Astrocyte (in vitro differentiated cells and primary cell): ENCODE results near the gene SNAP47. TPM values are rescaled to one million over a fixed set of nuclear protein-coding genes. Genes with fewer than 3 reads are reported as not detected.
"Not testable (repeated sequence)": the region's sequence is repeated elsewhere in the genome, so short reads cannot be mapped to it uniquely, and the experiment has no call there.

Experiments
- DNase-seq: peaks from one replicate; pipeline ENCODE4 v3.0.0-alpha.2; 2010; ENCODE audit warnings: low read depth
- FAIRE-seq: peaks from 2 replicates; lab custom pipeline; 2011; peaks lifted over from hg19 to GRCh38; lab: Jason Lieb, UNC
- H2AFZ ChIP-seq: 2 replicates; pipeline ENCODE4 v1.6.0; 2012; ENCODE audit warnings: low read depth, low read length, inconsistent platforms
- H3K27ac ChIP-seq: 2 replicates; pipeline ENCODE4 v1.5.1; 2011; ENCODE audit warnings: low read depth, low read length, inconsistent platforms
- H3K27me3 ChIP-seq: 2 replicates; pipeline ENCODE4 v1.6.0; 2011; ENCODE audit warnings: low read length, inconsistent platforms; ENCODE audit not compliant: insufficient read depth
- H3K36me3 ChIP-seq: 2 replicates; pipeline ENCODE4 v1.5.1; 2011; ENCODE audit warnings: low read length, inconsistent platforms; ENCODE audit not compliant: insufficient read depth
- H3K4me1 ChIP-seq: 2 replicates; pipeline ENCODE4 v1.5.1; 2011; ENCODE audit warnings: low read length, inconsistent platforms; ENCODE audit not compliant: insufficient read depth
- H3K4me2 ChIP-seq: 2 replicates; pipeline ENCODE4 v1.6.0; 2012; ENCODE audit warnings: low read length, inconsistent platforms
- H3K4me3 ChIP-seq: 2 replicates; pipeline ENCODE4 v1.5.1; 2011; ENCODE audit warnings: low read depth, mild to moderate bottlenecking, low read length, inconsistent platforms; ENCODE audit not compliant: insufficient read depth
- H3K79me2 ChIP-seq: 2 replicates; pipeline ENCODE4 v1.6.0; 2012; ENCODE audit warnings: mild to moderate bottlenecking, low read length, inconsistent platforms; ENCODE audit not compliant: insufficient read depth
- H3K9ac ChIP-seq: 2 replicates; pipeline ENCODE4 v1.6.0; 2012; ENCODE audit warnings: mild to moderate bottlenecking, low read length, inconsistent platforms
- H3K9me3 ChIP-seq: 2 replicates; pipeline ENCODE4 v1.5.1; 2012; ENCODE audit warnings: low read depth, mild to moderate bottlenecking, low read length, inconsistent platforms; ENCODE audit not compliant: insufficient read depth
- H4K20me1 ChIP-seq: 2 replicates; pipeline ENCODE4 v1.6.0; 2012; ENCODE audit warnings: low read length, inconsistent platforms; ENCODE audit not compliant: insufficient read depth
- H3K27ac Mint-ChIP-seq: one replicate; pipeline ENCODE4 v1.8.0; 2021; ENCODE audit warnings: mild to moderate bottlenecking, mixed read lengths; ENCODE audit not compliant: unreplicated experiment
- H3K27me3 Mint-ChIP-seq: one replicate; pipeline ENCODE4 v1.8.0; 2021; ENCODE audit warnings: low read depth, mixed read lengths; ENCODE audit not compliant: unreplicated experiment
- H3K36me3 Mint-ChIP-seq: one replicate; pipeline ENCODE4 v1.8.0; 2021; ENCODE audit warnings: low read depth, mixed read lengths; ENCODE audit not compliant: unreplicated experiment
- H3K4me1 Mint-ChIP-seq: one replicate; pipeline ENCODE4 v1.8.0; 2021; ENCODE audit warnings: low read depth, mixed read lengths; ENCODE audit not compliant: unreplicated experiment
- H3K4me3 Mint-ChIP-seq: one replicate; pipeline ENCODE4 v1.8.0; 2021; ENCODE audit warnings: mild to moderate bottlenecking, moderate library complexity, mixed read lengths; ENCODE audit not compliant: unreplicated experiment
- H3K9me3 Mint-ChIP-seq: one replicate; pipeline ENCODE4 v1.8.0; 2021; ENCODE audit warnings: mild to moderate bottlenecking, mixed read lengths; ENCODE audit not compliant: unreplicated experiment
- CTCF ChIP-seq: IDR thresholded peaks from 2 replicates; pipeline ENCODE4 v1.5.1; 2011; ENCODE audit warnings: low read depth, mild to moderate bottlenecking, inconsistent platforms, low read length, moderate library complexity; ENCODE audit not compliant: insufficient read depth
- EZH2 ChIP-seq: IDR thresholded peaks from 2 replicates; pipeline ENCODE4 v1.6.1; 2012; ENCODE audit warnings: mild to moderate bottlenecking, low read length, inconsistent platforms; ENCODE audit not compliant: insufficient read depth
- total RNA-seq: library from RNA; stranded (reverse); gene quantifications from 2 replicates; pipeline ENCODE4 v1.2.1, GENCODE V29; 2021

SNAP47 gene
- total RNA-seq, 1 donor from 2014 or later: 31.9 TPM

DNA sequence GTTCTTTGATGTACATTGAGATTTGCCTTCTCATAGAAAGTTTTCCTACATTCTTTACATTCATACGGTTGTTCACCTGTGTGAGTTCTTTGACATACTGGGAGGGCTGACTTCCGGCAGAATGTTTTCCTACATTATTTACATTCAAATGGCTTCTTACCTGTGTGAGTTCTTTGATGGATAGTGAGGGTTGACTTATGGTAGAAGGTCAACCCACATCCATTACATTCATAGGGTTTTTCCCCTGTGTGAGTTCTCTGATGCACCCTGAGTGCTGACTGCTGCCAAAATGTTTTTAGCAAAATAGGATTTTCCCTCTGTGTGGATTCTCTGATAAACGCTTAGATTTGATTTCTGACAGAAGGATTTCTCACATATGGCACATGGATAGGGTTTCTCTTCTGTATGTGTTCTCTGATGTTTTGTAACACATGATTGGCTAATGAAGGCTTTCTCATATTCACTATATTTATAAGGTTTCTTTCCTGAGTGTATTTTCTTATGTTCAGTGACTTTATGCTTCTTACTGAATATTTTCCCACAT, 37.8 kb upstream of the SNAP47 start:
- FAIRE-seq (no peak), DNase-seq (no peak)
- Histone ChIP-seq H3K79me2 (no peaks in the 10 kb centered on the region), H3K27me3 (no peaks in the 10 kb centered on the region), H3K4me1 (no peaks in the 10 kb centered on the region), H4K20me1 (no peaks in the 10 kb centered on the region), H3K4me2 (no peak overlapping the region), H2AFZ (no peak overlapping the region), H3K9me3 (peaks cover 7% of the 10 kb centered on the region), H3K27ac (no peak overlapping the region), H3K36me3 (no peaks in the 10 kb centered on the region), H3K9ac (no peak overlapping the region), H3K4me3 (no peak overlapping the region)
- TF ChIP-seq EZH2: no peak
- TF ChIP-seq CTCF: no peak
- Mint-ChIP-seq H3K4me3 (no peak overlapping the region), H3K9me3 (peaks cover 46% of the 10 kb centered on the region), H3K27ac (no peak overlapping the region), H3K4me1 (no peaks in the 10 kb centered on the region), H3K36me3 (no peaks in the 10 kb centered on the region), H3K27me3 (no peaks in the 10 kb centered on the region)

DNA sequence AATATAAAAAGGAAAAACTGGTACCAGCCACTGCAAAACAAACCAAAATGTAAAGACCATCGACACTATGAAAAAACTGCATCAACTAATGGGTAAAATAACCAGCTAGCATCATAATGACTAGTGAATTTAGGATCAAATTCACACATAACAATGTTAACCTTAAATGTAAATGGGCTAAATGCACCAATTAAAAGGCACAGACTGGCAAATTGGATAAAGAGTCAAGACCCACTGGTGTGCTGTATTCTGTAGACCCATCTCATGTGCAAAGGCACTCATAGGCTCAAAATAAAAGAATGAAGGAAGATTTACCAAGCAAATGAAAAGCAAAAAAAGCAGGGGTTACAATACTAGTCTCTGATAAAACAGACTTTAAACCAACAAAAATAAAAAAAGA, 33.6 kb upstream of the SNAP47 start:
- not testable (repeated sequence) for H3K4me3 ChIP-seq, H4K20me1 ChIP-seq, FAIRE-seq, H2AFZ ChIP-seq, H3K9me3 ChIP-seq, H3K36me3 Mint-ChIP-seq, H3K79me2 ChIP-seq, H3K27ac Mint-ChIP-seq, H3K4me1 ChIP-seq, H3K27me3 ChIP-seq, H3K36me3 ChIP-seq, DNase-seq, H3K4me3 Mint-ChIP-seq, H3K27ac ChIP-seq, H3K27me3 Mint-ChIP-seq, H3K4me1 Mint-ChIP-seq, H3K4me2 ChIP-seq, H3K9ac ChIP-seq
- peaks cover 41% of the 10 kb centered on the region for H3K9me3 Mint-ChIP-seq

DNA sequence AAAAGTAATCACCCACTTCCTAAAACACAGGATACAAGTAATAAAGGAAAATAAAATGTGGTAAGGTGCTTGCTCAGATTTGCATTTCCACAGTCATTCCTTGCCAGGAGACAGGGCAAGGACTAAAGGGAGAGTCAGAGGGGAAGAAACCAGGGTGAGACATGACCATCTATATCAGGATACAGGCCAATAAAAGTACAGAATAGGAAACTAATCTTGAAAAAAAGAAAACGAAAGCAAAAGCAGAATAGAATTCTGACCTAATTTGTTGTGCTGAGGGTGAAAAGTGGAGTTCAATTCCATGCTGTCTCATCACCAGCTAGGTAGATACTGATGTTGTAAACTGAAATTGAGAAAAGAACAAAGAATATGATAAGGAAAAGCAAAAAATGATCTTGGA, 27.4 kb upstream of the SNAP47 start:
- H3K9ac ChIP-seq: no peak overlapping the region
- H4K20me1 ChIP-seq: no peaks in the 10 kb centered on the region
- no peaks in the 10 kb centered on the region for H3K4me1 ChIP-seq
- no peaks in the 10 kb centered on the region for H3K79me2 ChIP-seq
- Mint-ChIP-seq H3K4me1 (no peaks in the 10 kb centered on the region), H3K4me3 (no peak overlapping the region), H3K36me3 (no peaks in the 10 kb centered on the region), H3K27me3 (peaks cover 3% of the 10 kb centered on the region), H3K9me3 (peaks cover 24% of the 10 kb centered on the region), H3K27ac (no peak overlapping the region)
- H3K4me3 ChIP-seq: no peak overlapping the region
- FAIRE-seq: no peak
- H3K9me3 ChIP-seq: no peaks in the 10 kb centered on the region
- no peak overlapping the region for H3K4me2 ChIP-seq
- H3K27me3 ChIP-seq: no peaks in the 10 kb centered on the region
- H3K27ac ChIP-seq: no peak overlapping the region
- H3K36me3 ChIP-seq: no peaks in the 10 kb centered on the region
- TF ChIP-seq CTCF (no peak), EZH2 (no peak)
- no peak for DNase-seq
- no peak overlapping the region for H2AFZ ChIP-seq
